Thyroid gland (tissue), 4 donors: ENCODE results near the gene KLHL25. TPM values are rescaled to one million over a fixed set of nuclear protein-coding genes. Genes with fewer than 3 reads are reported as not detected.

Source experiments
- DNase-seq, 2 donors: peaks; one replicate each; pipeline ENCODE4 v3.0.0-alpha.2; 2019
- H3K27ac ChIP-seq, 3 donors: fragments of 200-600 bp; sonication (generic); 1 replicate in 2 of 3; 2 replicates in 1 of 3; pipeline ENCODE4 v1.5.1; 2016 to 2019; ENCODE audit warnings: mild to moderate bottlenecking in 1 of 3, moderate library complexity in 1 of 3
- H3K27me3 ChIP-seq: fragments of 200-600 bp; sonication (generic); one replicate; pipeline ENCODE4 v1.5.1; 2019
- H3K36me3 ChIP-seq, 2 donors: fragments of 200-600 bp; sonication (generic); one replicate each; pipeline ENCODE4 v1.5.1; 2016 to 2019
- H3K4me1 ChIP-seq, 2 donors: fragments of 200-600 bp; sonication (generic); one replicate each; pipeline ENCODE4 v1.5.1; 2017 to 2019
- H3K4me3 ChIP-seq, 3 donors: fragments of 200-600 bp; sonication (generic); replicated peaks in 1 of 3; 1 replicate in 2 of 3; 2 replicates in 1 of 3; pipeline ENCODE4 v1.5.1; 2016; ENCODE audit warnings: mild to moderate bottlenecking in 1 of 3
- H3K9me3 ChIP-seq: fragments of 200-600 bp; sonication (generic); one replicate; pipeline ENCODE4 v1.5.1; 2017
- CTCF ChIP-seq, 6 experiments: fragments of 200-600 bp in 3 of 6; fragments of 450-650 bp in 3 of 6; sonication (generic) in 3 of 6; IDR thresholded peaks; one replicate each; pipeline ENCODE4 v1.5.1; 2016 to 2019; ENCODE audit warnings: antibody characterized with exemption in 6 of 6, mild to moderate bottlenecking in 2 of 6, inconsistent platforms in 1 of 6, moderate library complexity in 1 of 6
- POLR2A ChIP-seq, 2 donors: fragments of 450-650 bp; IDR thresholded peaks; one replicate each; pipeline ENCODE4 v1.6.1; 2017; ENCODE audit warnings: antibody characterized with exemption in 2 of 2, mild to moderate bottlenecking in 2 of 2, moderate library complexity in 1 of 2
- WGBS, 2 donors: methylation state at CpG; one replicate each; pipeline ENCODE4 v1.1.5; 2017; 5-methylcytosine and 5-hydroxymethylcytosine counted together
- intact Hi-C: fragments of 100-400 bp; cut with DNase I; formaldehyde crosslinking; loops from one replicate; pipeline ENCODE4 v1.15.1; 2023
- total RNA-seq, 4 donors: library from RNA; depleted of rRNA; stranded (reverse); fragments of >200 nt; gene quantifications; one replicate each; pipeline ENCODE4 v1.2.3, GENCODE V29; 2016

Gene KLHL25
- total RNA-seq, 4 donors from 2014 or later = 4.2 to 8.8 (median 4.8) TPM

- H3K36me3 ChIP-seq = peaks cover 38 to 43% of the 10 kb centered on the region in 2 donors
- WGBS, 2 donors = 42 to 45% methylated on average over 12 of the region's 12 CpGs
- no peaks in the 10 kb centered on the region for H3K9me3 ChIP-seq
- H3K4me1 ChIP-seq = peaks cover 30 to 62% of the 10 kb centered on the region in 2 donors
- H3K4me3 ChIP-seq = no peak overlapping the region
- no peaks in the 10 kb centered on the region for H3K27me3 ChIP-seq
- TF ChIP-seq CTCF (IDR thresholded peaks at IDR 0.05) (no peak), POLR2A (IDR thresholded peaks at IDR 0.05) (no peak)
- intact Hi-C loops = no loop called here
- H3K27ac ChIP-seq = peak overlapping the region; percentile 76 to 89 (median 84)
- peak; percentile 88 to 89 for DNase-seq
These were observed 76.3 kb downstream of the KLHL25 start for GRCh38 chr15:85718271-85718971.

- H3K4me3 ChIP-seq = no peak overlapping the region
- TF ChIP-seq CTCF (IDR thresholded peaks at IDR 0.05) = no peak
- no peak for TF ChIP-seq POLR2A (IDR thresholded peaks at IDR 0.05)
- peak overlapping the region; percentile 4 to 84 (median 76) for H3K27ac ChIP-seq
- H3K36me3 ChIP-seq = peaks cover 30 to 37% of the 10 kb centered on the region in 2 donors
- no peaks in the 10 kb centered on the region for H3K9me3 ChIP-seq
- DNase-seq = no peak
- H3K27me3 ChIP-seq = no peaks in the 10 kb centered on the region
- peaks cover 22 to 55% of the 10 kb centered on the region in 2 donors for H3K4me1 ChIP-seq
- 95 to 97% methylated on average over 2 of the region's 2 CpGs for WGBS, 2 donors
- intact Hi-C loops = no loop called here
These were observed 77.5 kb downstream of the KLHL25 start for GRCh38 chr15:85717212-85717611.

GRCh38 chr15:85716261-85716660 lies 78.5 kb downstream of the KLHL25 start:
- H3K27ac ChIP-seq = peak overlapping the region; percentile 43 to 84 (median 76)
- H3K4me1 ChIP-seq = peaks cover 29 to 65% of the 10 kb centered on the region in 2 donors
- 59 to 66% methylated on average over 3 of the region's 3 CpGs for WGBS, 2 donors
- intact Hi-C loops = no loop called here
- no peaks in the 10 kb centered on the region for H3K27me3 ChIP-seq
- H3K9me3 ChIP-seq = no peaks in the 10 kb centered on the region
- peaks cover 22 to 32% of the 10 kb centered on the region in 2 donors for H3K36me3 ChIP-seq
- no peak for DNase-seq
- TF ChIP-seq POLR2A (IDR thresholded peaks at IDR 0.05) (no peak), CTCF (IDR thresholded peaks at IDR 0.05) (no peak)
- no peak overlapping the region for H3K4me3 ChIP-seq

GRCh38 chr15:85711580-85712192 lies 83.0 kb downstream of the KLHL25 start:
- Histone ChIP-seq H3K27me3 (no peaks in the 10 kb centered on the region), H3K4me3 (no peak overlapping the region), H3K4me1 (peaks cover 45 to 70% of the 10 kb centered on the region in 2 donors), H3K9me3 (no peaks in the 10 kb centered on the region), H3K36me3 (peaks cover 3 to 17% of the 10 kb centered on the region in 2 donors), H3K27ac (peak overlapping the region in 2 of 3 donors; percentile 97 to 100)
- no peak for TF ChIP-seq POLR2A (IDR thresholded peaks at IDR 0.05)
- no peak for TF ChIP-seq CTCF (IDR thresholded peaks at IDR 0.05)
- DNase-seq = peak in 1 of 2 donors; percentile 34
- WGBS, 2 donors = 56 to 62% methylated on average over 7 of the region's 7 CpGs
- intact Hi-C loops = no loop called here

- 86 to 95% methylated on average over 7 of the region's 7 CpGs for WGBS, 2 donors
- intact Hi-C loops = no loop called here
- H3K36me3 ChIP-seq = peaks cover 3 to 17% of the 10 kb centered on the region in 2 donors
These were observed 84.3 kb downstream of the KLHL25 start for GRCh38 chr15:85710340-85710842.

More at GRCh38 chr15:85710340-85710842, 84.3 kb downstream of the KLHL25 start:
- no peak overlapping the region for H3K4me3 ChIP-seq
- no peak for DNase-seq
- no peaks in the 10 kb centered on the region for H3K27me3 ChIP-seq
- peak overlapping the region; percentile 97 to 100 (median 98) for H3K27ac ChIP-seq
- peaks cover 57 to 72% of the 10 kb centered on the region in 2 donors for H3K4me1 ChIP-seq
- no peaks in the 10 kb centered on the region for H3K9me3 ChIP-seq
- TF ChIP-seq CTCF (IDR thresholded peaks at IDR 0.05) (no peak), POLR2A (IDR thresholded peaks at IDR 0.05) (no peak)
